ENCODE results near the gene ACOT13. TPM values are rescaled to one million over a fixed set of nuclear protein-coding genes. Genes with fewer than 3 reads are reported as not detected.
"Not testable (repeated sequence)": the region's sequence is repeated elsewhere in the genome, so short reads cannot be mapped to it uniquely, and the experiment has no call there.

The ACOT13 gene
- total RNA-seq, 1 donor from 2014 or later = 9.1 TPM

DNA sequence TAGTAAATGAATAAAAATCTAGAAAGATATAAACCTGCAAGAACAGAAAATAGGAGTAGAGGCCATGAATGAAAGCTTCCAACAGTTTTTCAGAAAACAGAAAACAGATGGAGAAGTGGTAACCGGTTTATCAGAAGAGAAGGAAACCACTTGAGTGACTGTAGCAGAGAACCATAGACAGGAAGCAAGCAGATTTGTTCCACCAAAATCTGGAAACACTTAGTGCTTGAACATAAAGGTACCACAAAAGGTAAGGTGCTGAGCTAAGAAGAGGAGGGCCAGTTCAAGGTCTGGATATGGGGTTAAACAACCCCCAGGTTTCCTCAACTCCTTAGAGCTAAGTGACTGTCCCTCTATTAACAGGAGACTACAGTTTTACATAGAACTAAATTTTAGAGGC, 11.7 kb upstream of the ACOT13 start:
- no peaks in the 10 kb centered on the region for H3K36me3 ChIP-seq (ENCODE audit: control insufficient read depth, insufficient read depth, low read length)
- H3K27me3 ChIP-seq (ENCODE audit: control insufficient read depth, insufficient read depth, low read length) = no peaks in the 10 kb centered on the region
- H3K4me3 ChIP-seq (ENCODE audit: low read depth, low read length) = no peak overlapping the region
- TF ChIP-seq, protein P1, sequence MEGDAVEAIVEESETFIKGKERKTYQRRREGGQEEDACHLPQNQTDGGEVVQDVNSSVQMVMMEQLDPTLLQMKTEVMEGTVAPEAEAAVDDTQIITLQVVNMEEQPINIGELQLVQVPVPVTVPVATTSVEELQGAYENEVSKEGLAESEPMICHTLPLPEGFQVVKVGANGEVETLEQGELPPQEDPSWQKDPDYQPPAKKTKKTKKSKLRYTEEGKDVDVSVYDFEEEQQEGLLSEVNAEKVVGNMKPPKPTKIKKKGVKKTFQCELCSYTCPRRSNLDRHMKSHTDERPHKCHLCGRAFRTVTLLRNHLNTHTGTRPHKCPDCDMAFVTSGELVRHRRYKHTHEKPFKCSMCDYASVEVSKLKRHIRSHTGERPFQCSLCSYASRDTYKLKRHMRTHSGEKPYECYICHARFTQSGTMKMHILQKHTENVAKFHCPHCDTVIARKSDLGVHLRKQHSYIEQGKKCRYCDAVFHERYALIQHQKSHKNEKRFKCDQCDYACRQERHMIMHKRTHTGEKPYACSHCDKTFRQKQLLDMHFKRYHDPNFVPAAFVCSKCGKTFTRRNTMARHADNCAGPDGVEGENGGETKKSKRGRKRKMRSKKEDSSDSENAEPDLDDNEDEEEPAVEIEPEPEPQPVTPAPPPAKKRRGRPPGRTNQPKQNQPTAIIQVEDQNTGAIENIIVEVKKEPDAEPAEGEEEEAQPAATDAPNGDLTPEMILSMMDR (IDR thresholded peaks at IDR 0.05; ENCODE audit: insufficient read depth, low read length, poor library complexity, severe bottlenecking) = no peak
- no peak for DNase-seq (ENCODE audit: low read depth)

DNA sequence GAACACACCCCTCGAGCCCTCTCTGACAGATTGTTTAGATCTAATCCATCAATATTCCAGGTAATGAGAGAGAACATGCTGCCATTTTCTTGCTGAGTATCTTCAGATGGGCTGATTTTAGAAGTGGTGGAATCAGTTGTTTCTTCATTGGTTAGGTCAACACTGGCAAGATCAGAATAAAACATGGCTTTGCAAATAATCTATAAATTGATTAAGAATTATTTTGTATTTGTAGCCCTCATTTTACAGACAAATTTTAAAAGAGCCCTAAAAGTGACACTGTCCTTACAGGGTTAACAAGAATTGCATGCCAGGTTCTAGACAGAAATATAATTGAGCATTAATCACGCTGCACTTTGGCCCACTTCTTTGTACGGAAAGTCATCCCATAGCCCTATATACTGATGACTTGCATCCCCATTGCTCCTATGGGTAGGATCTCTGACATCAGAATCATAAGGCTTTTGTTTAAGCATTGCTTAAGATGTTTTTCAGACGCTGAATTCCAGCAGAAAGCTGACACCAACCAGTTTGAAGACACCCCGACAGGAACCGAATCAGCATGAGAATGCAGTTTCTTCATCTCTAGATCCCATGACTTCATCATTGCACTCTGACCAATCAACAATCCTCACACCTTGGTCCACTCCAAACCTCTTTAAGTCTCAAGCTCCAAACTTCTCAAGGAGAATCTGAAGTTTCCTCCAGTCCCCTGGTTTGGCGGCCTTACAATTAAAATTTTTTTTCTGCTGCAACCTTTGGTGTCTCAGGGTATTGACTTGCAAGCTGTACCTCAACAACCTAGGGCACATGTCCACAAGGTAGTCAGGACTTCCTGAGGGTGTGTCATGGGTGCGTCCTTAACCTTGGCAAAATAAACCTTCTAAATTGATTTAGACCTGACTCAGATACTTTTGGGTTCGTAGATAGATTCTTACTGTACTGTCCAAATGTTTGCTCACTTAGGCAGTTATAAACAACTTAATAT, 8.0 kb upstream of the ACOT13 start:
- H3K27me3 ChIP-seq (ENCODE audit: control insufficient read depth, insufficient read depth, low read length) = no peaks in the 10 kb centered on the region
- H3K36me3 ChIP-seq (ENCODE audit: control insufficient read depth, insufficient read depth, low read length) = peaks cover 1% of the 10 kb centered on the region
- TF ChIP-seq, protein P1 (IDR thresholded peaks at IDR 0.05; ENCODE audit: insufficient read depth, low read length, poor library complexity, severe bottlenecking) = no peak
- no peak for DNase-seq (ENCODE audit: low read depth)
- no peak overlapping the region for H3K4me3 ChIP-seq (ENCODE audit: low read depth, low read length)

DNA sequence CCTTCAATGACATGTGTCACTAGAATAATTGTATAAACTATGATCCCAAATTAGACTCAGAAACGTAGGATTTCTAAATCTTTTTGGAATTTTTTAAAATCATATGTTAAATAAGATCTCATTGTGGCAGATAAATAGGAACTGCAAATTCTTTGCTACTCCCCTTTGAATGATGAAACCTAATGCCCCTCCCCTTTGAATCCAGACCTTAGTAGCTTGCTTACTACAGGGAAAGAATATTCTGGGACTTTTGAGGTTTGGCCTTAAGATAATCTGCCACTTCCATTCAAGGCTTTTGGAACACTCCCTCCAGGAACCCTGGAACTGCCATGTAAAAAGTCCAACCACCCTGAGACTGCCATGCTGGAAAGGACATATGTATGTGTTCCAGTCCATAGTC, 7.3 kb upstream of the ACOT13 start:
- TF ChIP-seq, protein P1 (IDR thresholded peaks at IDR 0.05; ENCODE audit: insufficient read depth, low read length, poor library complexity, severe bottlenecking) = no peak
- peaks cover 1% of the 10 kb centered on the region for H3K36me3 ChIP-seq (ENCODE audit: control insufficient read depth, insufficient read depth, low read length)

DNA sequence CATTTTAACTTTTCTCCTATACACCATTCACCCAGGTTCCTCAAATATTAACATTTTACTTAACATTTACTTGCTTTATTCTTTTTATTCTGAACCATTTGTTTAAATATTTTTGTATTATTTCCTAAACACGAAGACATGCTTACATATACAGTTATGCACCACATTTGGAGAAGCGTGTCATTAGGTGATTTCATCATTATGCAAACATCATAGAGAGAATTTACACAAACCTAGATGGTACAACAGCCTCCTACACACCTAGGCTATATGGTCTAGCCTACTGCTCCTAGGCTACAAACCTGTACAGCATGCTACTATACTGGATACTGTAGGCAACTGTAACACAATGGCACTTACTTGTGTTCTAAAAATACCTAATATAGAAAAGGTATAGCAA, 6.8 kb upstream of the ACOT13 start:
- H3K27me3 ChIP-seq (ENCODE audit: control insufficient read depth, insufficient read depth, low read length) = no peaks in the 10 kb centered on the region
- no peak overlapping the region for H3K4me3 ChIP-seq (ENCODE audit: low read depth, low read length)
- no peak for DNase-seq (ENCODE audit: low read depth)
- peaks cover 1% of the 10 kb centered on the region for H3K36me3 ChIP-seq (ENCODE audit: control insufficient read depth, insufficient read depth, low read length)
- TF ChIP-seq, protein P1 (IDR thresholded peaks at IDR 0.05; ENCODE audit: insufficient read depth, low read length, poor library complexity, severe bottlenecking) = no peak

More for the DNA sequence above, 7.3 kb upstream of the ACOT13 start:
- Histone ChIP-seq H3K27me3 (ENCODE audit: control insufficient read depth, insufficient read depth, low read length) (no peaks in the 10 kb centered on the region), H3K4me3 (ENCODE audit: low read depth, low read length) (no peak overlapping the region)
- no peak for DNase-seq (ENCODE audit: low read depth)

DNA sequence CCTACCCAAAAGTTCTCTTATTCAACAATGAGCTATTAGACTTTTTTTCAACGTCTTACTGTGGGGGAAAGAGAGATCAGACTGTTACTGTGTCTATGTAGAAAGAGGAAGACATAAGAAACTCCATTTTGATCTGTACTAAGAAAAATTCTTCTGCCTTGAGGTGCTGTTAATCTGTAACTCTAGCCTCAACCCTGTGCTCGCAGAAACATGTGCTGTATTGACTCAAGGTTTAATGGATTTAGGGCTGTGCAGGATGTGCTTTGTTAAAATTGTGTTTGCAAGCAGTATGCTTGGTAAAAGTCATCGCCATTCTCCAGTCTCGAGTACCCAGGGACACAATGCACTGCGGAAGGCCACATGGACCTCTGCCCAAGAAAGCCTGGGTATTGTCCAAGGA, 5.1 kb upstream of the ACOT13 start:
- H3K36me3 ChIP-seq (ENCODE audit: control insufficient read depth, insufficient read depth, low read length); H3K4me3 ChIP-seq (ENCODE audit: low read depth, low read length); H3K27me3 ChIP-seq (ENCODE audit: control insufficient read depth, insufficient read depth, low read length); DNase-seq (ENCODE audit: low read depth): not testable (repeated sequence)

DNA sequence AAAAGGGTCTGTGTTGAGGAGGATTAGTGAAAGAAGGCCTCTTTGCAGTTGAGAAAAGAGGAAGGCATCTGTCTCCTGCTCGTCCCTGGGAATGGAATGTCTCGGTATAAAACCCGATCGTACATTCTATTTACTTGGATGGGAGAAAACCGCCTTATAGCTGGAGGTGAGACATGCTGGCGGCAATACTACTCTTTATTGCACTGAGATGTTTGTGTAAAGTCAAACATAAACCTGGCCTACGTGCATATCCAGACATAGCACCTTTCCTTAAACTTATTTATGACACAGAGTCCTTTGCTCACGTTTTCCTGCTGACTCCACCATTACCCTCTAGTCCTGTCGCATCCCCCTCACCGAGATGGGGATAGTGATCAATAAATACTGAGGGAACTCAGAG, 4.6 kb upstream of the ACOT13 start:
- Histone ChIP-seq H3K4me3 (ENCODE audit: low read depth, low read length) (no peak overlapping the region), H3K36me3 (ENCODE audit: control insufficient read depth, insufficient read depth, low read length) (peaks cover 1% of the 10 kb centered on the region), H3K27me3 (ENCODE audit: control insufficient read depth, insufficient read depth, low read length) (no peaks in the 10 kb centered on the region)
- TF ChIP-seq, protein P1 (IDR thresholded peaks at IDR 0.05; ENCODE audit: insufficient read depth, low read length, poor library complexity, severe bottlenecking) = no peak
- DNase-seq (ENCODE audit: low read depth) = no peak
